ENCODE data around the gene MAPK1IP1L.
"Not testable (repeated sequence)": the region's sequence is repeated elsewhere in the genome, so short reads cannot be mapped to it uniquely, and the experiment has no call there.

Gene MAPK1IP1L

GRCh38 chr14:55051423-55052268 lies at the start of gene MAPK1IP1L:
Gene MAPK1IP1L, plus strand, starts transcription at chr14:55051647. Its CDS starts 10,037 bp downstream, at chr14:55061684.
- peak; percentile 88 for DNase-seq

GRCh38 chr14:55005071-55005470 lies 46.4 kb upstream of the MAPK1IP1L start:
- no peak for DNase-seq

DNA sequence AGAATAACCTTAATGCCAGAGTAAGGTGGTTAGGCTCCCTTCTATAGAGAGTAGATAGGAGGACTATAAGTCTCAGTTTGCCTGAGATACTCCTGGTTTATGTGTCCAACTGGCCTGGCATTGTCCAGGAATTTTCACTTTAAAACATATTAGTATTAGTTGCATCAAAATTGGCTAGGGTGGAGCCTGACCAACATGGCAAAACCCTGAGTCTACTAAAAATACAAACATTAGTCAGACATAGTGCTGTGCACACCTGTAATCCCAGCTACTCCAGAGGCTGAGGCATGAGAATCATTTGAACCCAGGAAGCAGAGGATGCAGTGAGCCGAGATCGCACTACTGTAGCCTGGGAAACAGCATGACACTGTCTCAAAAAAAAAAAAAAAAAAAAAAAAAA lies 36.4 kb upstream of the MAPK1IP1L start:
- no peak for DNase-seq

- no peak for DNase-seq
These were observed 31.4 kb upstream of the MAPK1IP1L start for GRCh38 chr14:55019968-55020554.

DNA sequence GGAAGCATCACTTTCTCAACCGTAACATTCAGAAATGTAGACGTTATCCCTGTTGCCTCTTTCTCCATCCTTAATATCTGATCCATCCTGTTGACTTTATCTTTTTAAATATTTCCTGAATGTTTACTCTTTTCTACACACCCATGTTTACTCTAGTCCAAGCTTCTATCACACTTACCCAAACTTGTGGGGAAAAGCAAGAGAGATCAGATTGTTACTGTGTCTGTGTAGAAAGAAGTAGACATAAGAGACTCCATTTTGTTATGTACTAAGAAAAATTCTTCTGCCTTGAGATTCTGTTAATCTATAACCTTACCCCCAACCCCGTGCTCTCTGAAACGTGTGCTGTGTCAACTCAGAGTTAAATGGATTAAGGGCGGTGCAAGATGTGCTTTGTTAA lies 27.1 kb upstream of the MAPK1IP1L start:
- DNase-seq, result not testable (repeated sequence)

DNA sequence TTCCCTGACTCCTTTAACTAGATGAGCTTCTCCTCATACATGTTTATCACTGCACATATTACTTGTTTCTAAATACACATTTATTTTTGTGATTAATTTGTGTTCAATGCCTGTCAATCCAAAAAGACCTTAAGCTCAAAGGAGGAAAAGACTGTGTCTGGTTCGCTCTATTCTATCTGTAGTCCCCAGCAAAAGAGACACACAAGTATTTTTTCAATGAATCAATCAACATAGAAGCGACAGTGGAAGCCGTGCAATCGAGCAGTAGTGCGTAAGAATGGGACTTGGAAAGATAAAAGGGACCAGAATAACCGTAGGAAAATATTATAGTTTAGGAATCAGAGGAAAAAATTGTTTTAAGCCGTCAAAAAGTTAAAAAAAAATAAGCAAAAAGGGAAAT lies 25.5 kb upstream of the MAPK1IP1L start:
- DNase-seq, result no peak

DNA sequence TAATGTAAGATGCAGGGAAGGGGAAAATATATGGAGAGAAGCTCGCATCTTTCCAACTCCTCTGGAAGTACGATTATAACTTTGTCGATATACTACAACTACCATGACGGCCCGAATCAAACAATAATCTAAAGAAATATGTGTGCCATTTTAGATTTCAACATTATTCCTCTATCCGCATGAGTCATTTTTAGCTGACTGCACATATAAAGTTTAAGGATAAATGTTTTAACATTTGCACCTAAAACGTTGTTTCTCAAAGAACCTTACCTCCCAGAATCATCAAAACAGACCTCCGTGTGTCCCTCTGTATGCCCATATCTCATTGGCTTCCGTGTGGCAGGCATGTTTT lies 25.0 kb upstream of the MAPK1IP1L start:
- DNase-seq, result no peak

GRCh38 chr14:55026793-55027561 lies 24.5 kb upstream of the MAPK1IP1L start, which contains the start of the genes SOCS4 and WDHD1:
Gene SOCS4, plus strand, starts transcription at chr14:55027236. Its CDS starts 15,806 bp downstream, at chr14:55043042.
Gene WDHD1, minus strand, starts transcription at chr14:55027099. Its CDS starts 312 bp downstream, at chr14:55026787.
- DNase-seq, result peak; percentile 85

DNA sequence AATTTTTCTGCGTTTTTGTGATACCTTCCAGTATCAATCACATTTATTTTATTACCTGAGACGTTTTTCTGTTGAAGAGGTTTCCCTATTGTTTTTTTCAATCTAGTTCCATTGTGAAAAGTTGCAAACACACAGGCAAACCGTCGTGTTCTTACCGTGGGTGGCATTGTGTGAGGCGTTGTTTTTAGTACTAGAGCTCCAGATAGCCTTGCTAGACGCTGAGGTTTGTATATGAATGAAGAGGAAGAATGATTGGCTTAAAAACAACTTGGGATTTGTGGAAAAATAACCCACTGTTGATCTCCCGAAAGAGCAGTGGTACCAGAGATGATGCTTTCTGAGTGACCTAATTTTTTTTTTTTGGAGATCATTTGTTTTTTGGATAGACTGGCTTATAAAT lies 23.4 kb upstream of the MAPK1IP1L start:
- DNase-seq, result no peak

GRCh38 chr14:55028476-55028875 lies 23.0 kb upstream of the MAPK1IP1L start:
- no peak for DNase-seq

GRCh38 chr14:55031190-55031589 lies 20.3 kb upstream of the MAPK1IP1L start:
- no peak for DNase-seq

DNA sequence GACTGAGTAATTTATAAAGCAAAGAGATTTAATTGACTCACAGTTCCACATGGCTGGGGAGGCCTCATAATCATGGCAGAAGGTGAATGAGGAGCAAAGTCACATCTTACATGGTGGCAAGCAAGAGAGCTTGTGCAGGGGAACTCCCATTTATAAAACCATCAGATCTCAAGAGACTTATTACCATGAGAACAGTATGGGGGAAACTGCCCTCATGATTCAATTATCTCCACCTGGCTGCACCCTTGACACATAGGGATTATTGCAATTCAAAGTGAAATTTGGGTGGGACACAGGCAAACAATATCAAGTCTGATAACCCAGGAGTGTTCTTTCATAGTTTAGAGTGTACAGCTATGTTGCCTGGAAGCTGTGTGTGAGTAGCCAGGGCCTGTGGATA lies 13.5 kb upstream of the MAPK1IP1L start:
- DNase-seq, result not testable (repeated sequence)

DNA sequence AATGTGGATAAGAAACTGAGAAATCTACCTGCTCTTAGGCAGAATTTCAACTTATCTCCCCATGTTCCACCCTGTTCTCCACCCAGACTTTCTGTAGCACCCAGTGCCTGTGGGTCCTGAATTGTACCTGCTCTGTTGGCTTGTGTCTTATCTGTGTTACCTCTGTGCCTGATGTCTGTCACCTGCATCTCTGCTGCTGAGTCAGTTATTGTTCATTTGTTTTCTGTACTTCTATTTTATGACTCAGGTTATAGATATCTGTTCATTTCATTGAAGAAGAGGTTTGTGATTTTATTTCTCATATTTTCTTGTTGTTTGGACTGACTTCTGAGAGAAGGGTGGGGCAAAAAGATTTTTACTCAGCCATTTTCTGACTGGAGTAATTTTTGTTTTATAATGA lies 12.7 kb upstream of the MAPK1IP1L start:
- DNase-seq, result peak; percentile 32

GRCh38 chr14:55043528-55043927 lies 7.9 kb upstream of the MAPK1IP1L start:
- no peak for DNase-seq

GRCh38 chr14:55045087-55045486 lies 6.4 kb upstream of the MAPK1IP1L start:
- DNase-seq, result no peak

GRCh38 chr14:55047301-55048053 lies 4.0 kb upstream of the MAPK1IP1L start:
- no peak for DNase-seq

DNA sequence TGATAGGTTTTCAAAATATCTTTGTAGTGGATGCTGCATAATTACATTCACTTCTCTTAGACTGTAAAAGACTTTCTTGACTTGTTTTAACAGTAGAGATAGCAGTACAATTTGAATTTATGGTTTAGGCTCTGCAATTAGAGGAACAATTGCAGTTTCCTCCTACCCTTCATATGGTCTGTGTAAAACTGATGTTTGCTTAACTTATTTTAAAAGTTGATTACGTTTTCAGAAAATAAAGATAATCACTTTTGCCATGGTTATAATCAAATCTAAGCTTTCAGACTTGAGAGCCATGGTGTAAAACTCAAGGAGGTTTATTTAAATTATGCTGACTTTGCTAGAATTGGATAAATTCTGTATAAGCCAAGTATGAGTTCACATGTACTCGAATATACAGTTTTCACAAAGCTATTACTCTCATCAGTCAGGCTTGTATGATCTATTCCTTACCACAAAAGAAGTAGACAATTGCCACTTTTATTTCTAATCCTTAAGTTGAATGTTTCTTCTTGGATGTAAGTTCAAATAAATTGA lies 2.5 kb upstream of the MAPK1IP1L start:
- no peak for DNase-seq

- DNase-seq, result no peak
These were observed 353 bp upstream of the MAPK1IP1L start for GRCh38 chr14:55051165-55051422.

GRCh38 chr14:55052269-55052930 lies 953 bp downstream of the MAPK1IP1L start:
- no peak for DNase-seq

GRCh38 chr14:55053018-55053417 lies 1.6 kb downstream of the MAPK1IP1L start:
- DNase-seq, result no peak

- no peak for DNase-seq
These were observed 2.1 kb downstream of the MAPK1IP1L start for GRCh38 chr14:55053500-55053899.

DNA sequence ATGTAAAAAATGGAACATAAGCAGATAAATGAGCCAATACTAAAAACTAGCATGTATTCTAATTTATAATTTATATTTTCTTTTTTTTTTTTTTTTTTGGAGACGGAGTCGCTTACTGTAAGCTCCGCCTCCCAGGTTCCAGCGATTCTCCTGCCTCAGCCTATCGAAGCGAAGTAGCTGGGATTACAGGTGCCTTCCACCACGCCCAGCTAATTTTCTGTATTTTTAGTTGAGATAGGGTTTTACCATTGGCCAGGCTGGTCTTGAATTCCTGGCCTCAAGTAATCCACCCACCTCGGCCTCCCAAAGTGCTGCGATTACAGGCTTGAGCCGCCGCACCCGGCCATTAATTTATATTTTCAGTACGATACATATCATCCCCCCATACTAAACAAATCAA lies 2.7 kb downstream of the MAPK1IP1L start:
- DNase-seq, result no peak

Measured in kidney glomerular epithelial cell (primary cell).